ENCODE results near the gene DLX2. TPM values are rescaled to one million over a fixed set of nuclear protein-coding genes. Genes with fewer than 3 reads are reported as not detected.
A peak's percentile ranks its signal among the peaks of the same experiment; 100 is the strongest.

The DLX2 gene
- total RNA-seq, 1 experiment from 2014 or later = 0.82 TPM

- CTCF ChIA-PET = interaction anchor here (0.7 to 2.2 kb wide), 6 partner anchors 24 to 400 kb away, joined by 3 to 5 read pairs (median 4); no protein-coding TSS in a partner anchor
- H3K9me3 ChIP-seq = no peaks in the 10 kb centered on the region
- POLR2A ChIA-PET = interaction anchor here (0.6 to 2.8 kb wide), 4 partner anchors 19 to 393 kb away, joined by 3 to 16 read pairs (median 6); partner anchors contain the start of genes DLX1 and HAT1
- intact Hi-C loops (cut with micrococcal nuclease; ENCODE audit: unreplicated experiment) = loop anchor here (1.0 to 5.0 kb wide), 8 partner anchors 105 to 529 kb away; partner anchors contain the start of genes DYNC1I2, METAP1D and SLC25A12
- TF ChIP-seq CTCF (IDR thresholded peaks at IDR 0.05; ENCODE audit: insufficient read depth in 1 of 2, low read depth in 1 of 2, low read length in 1 of 2, severe bottlenecking in 1 of 2, unreplicated experiment in 1 of 2) = peak; percentile 95 to 96
- H3K4me1 ChIP-seq = peaks cover 5% of the 10 kb centered on the region
- H3K9me3 Mint-ChIP-seq (ENCODE audit: unreplicated experiment) = no peaks in the 10 kb centered on the region
- peak; percentile 86 to 93 for DNase-seq
- peak overlapping the region; percentile 62 for H3K4me3 ChIP-seq (ENCODE audit: low read depth, low read length)
- H3K27ac Mint-ChIP-seq (ENCODE audit: unreplicated experiment) = no peak overlapping the region
- no peaks in the 10 kb centered on the region for H3K27me3 ChIP-seq (replicated peaks; ENCODE audit: control insufficient read depth, insufficient read depth, low read length)
- peaks cover 9% of the 10 kb centered on the region for H3K4me1 Mint-ChIP-seq (ENCODE audit: low read depth, unreplicated experiment)
- peaks cover 16% of the 10 kb centered on the region for H3K36me3 Mint-ChIP-seq (ENCODE audit: insufficient read depth, unreplicated experiment)
- peaks cover 3% of the 10 kb centered on the region for H3K27me3 Mint-ChIP-seq (ENCODE audit: insufficient read depth, unreplicated experiment)
- H3K36me3 ChIP-seq (ENCODE audit: control insufficient read depth, insufficient read depth, low read length) = no peaks in the 10 kb centered on the region
- peak overlapping the region; percentile 88 for H3K4me3 Mint-ChIP-seq (ENCODE audit: unreplicated experiment)
- BruUV-seq (replicated peaks) = no TSS peak
These were observed 972 bp upstream of the DLX2 start for GRCh38 chr2:172103471-172104272.

- ChIA-PET POLR2A (interaction anchor here (1.5 to 2.8 kb wide), 2 partner anchors 17 to 180 kb away, joined by 7 to 16 read pairs; partner anchors contain the start of genes DLX1 and HAT1), CTCF (interaction anchor here (0.6 to 1.7 kb wide), 7 partner anchors 9 to 503 kb away, joined by 3 to 10 read pairs (median 5); partner anchors contain the start of genes DLX1 and HAT1)
- H3K4me3 Mint-ChIP-seq (ENCODE audit: unreplicated experiment) = peak overlapping the region; percentile 88
- TF ChIP-seq CTCF (IDR thresholded peaks at IDR 0.05; ENCODE audit: insufficient read depth in 1 of 2, low read depth in 1 of 2, low read length in 1 of 2, severe bottlenecking in 1 of 2, unreplicated experiment in 1 of 2) = no peak
- BruUV-seq (replicated peaks) = TSS peak; percentile 40
- peak overlapping the region; percentile 48 for H3K27ac Mint-ChIP-seq (ENCODE audit: unreplicated experiment)
- H3K4me3 ChIP-seq (ENCODE audit: low read depth, low read length) = peak overlapping the region; percentile 62
- no peaks in the 10 kb centered on the region for H3K9me3 Mint-ChIP-seq (ENCODE audit: unreplicated experiment)
- peak; percentile 46 to 47 for DNase-seq
- intact Hi-C loops (cut with micrococcal nuclease; ENCODE audit: unreplicated experiment) = loop anchor here (1.0 to 5.0 kb wide), 5 partner anchors 17 to 527 kb away; partner anchors contain the start of genes DLX1, DYNC1I2, METAP1D and SLC25A12
- no peaks in the 10 kb centered on the region for H3K36me3 ChIP-seq (ENCODE audit: control insufficient read depth, insufficient read depth, low read length)
- no peaks in the 10 kb centered on the region for H3K9me3 ChIP-seq
- H3K27me3 Mint-ChIP-seq (ENCODE audit: insufficient read depth, unreplicated experiment) = peaks cover 3% of the 10 kb centered on the region
- peaks cover 14% of the 10 kb centered on the region for H3K4me1 Mint-ChIP-seq (ENCODE audit: low read depth, unreplicated experiment)
- H3K36me3 Mint-ChIP-seq (ENCODE audit: insufficient read depth, unreplicated experiment) = peaks cover 20% of the 10 kb centered on the region
- no peaks in the 10 kb centered on the region for H3K27me3 ChIP-seq (replicated peaks; ENCODE audit: control insufficient read depth, insufficient read depth, low read length)
- peaks cover 11% of the 10 kb centered on the region for H3K4me1 ChIP-seq
These were observed 794 bp downstream of the DLX2 start for GRCh38 chr2:172101821-172102390.
